HUES48 (cell line): Measurements from ENCODE around the gene PRKX.

Experiments used
- H3K27ac ChIP-seq: one replicate; pipeline ENCODE4 v1.7.0; 2013; ENCODE audit warnings: low read depth, low read length, inconsistent platforms
- H3K27me3 ChIP-seq: 2 replicates; pipeline ENCODE4 v1.6.1; 2013; ENCODE audit warnings: mild to moderate bottlenecking, low read length; ENCODE audit not compliant: control insufficient read depth, insufficient read depth
- H3K36me3 ChIP-seq: 2 replicates; pipeline ENCODE4 v1.6.1; 2013; ENCODE audit warnings: low read length; ENCODE audit not compliant: control insufficient read depth, insufficient read depth
- H3K4me1 ChIP-seq: 2 replicates; pipeline ENCODE4 v1.6.1; 2013; ENCODE audit warnings: mild to moderate bottlenecking, low read length; ENCODE audit not compliant: control insufficient read depth, insufficient read depth
- H3K4me3 ChIP-seq: 2 replicates; pipeline ENCODE4 v1.5.1; 2013; ENCODE audit warnings: mild to moderate bottlenecking, low read depth, low read length
- H3K9ac ChIP-seq: 2 replicates; pipeline ENCODE4 v1.6.1; 2013; ENCODE audit warnings: mild to moderate bottlenecking, low read depth, low read length, moderate library complexity
- H3K9me3 ChIP-seq: 2 replicates; pipeline ENCODE4 v1.6.1; 2013; ENCODE audit warnings: low read length; ENCODE audit not compliant: control insufficient read depth, insufficient read depth

The PRKX gene

DNA sequence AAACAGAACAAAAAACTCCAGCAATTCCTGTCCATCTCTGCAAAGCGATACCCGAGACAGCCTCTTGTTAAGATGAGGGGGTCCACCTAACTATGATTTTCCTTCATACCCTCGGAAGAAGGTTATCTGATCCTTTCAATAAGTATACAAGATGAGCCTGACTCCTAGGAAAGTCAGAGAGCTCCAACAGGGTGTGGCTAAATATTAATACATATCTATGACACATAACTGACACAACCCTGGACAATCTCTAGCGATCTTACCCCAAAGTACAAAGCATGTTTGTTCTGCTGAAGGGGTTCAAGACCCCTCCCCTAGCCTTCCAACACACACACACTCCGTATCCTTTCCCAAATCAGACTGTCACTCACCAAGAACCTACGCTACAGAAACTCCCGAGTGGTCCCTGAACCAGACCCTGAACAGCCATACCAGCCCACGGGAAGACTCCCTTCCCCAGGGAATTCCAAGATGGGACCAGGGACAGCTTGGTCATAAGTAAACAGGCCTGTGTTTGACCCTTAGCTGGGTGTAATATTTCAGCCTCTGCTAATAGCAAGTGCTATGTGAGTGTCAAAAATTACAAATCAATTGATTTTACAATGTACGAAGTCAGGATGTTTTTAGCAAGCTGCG lies 110.3 kb downstream of the PRKX start:
- Histone ChIP-seq H3K4me3 (no peak overlapping the region), H3K9me3 (no peaks in the 10 kb centered on the region), H3K27ac (no peak overlapping the region), H3K9ac (no peak overlapping the region), H3K27me3 (no peaks in the 10 kb centered on the region), H3K4me1 (no peaks in the 10 kb centered on the region), H3K36me3 (peaks cover 18% of the 10 kb centered on the region)

DNA sequence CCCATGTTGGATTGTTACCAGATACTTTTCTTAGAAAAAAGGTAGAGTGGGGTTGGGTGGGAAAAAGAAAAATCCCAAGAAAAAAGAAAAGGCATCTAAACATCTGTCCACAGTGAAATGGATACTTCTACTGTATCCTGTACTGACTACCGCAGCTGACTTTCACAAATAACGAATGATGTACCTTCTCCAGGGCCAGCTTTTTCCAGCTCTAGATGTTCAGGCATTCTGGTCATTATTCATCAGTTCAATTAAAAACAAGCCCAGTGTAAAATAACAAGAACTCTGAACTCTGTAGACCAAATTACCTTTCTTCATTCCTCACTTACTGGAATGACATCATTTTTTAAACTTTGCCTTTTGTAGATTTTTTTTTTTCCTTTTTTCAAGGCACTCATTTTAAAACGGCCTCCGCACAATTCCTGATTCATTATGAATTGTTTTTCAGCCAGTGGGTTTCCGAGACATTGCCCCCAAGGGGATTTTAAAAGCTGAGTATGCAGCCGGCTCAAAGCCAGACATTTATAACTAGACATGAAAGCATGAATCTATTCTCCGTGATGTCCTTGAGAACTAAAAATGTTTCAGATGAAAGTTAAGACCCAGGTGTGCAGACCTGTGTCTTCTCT lies 113.5 kb downstream of the PRKX start:
- no peaks in the 10 kb centered on the region for H3K4me1 ChIP-seq
- no peak overlapping the region for H3K9ac ChIP-seq
- H3K27me3 ChIP-seq, result no peaks in the 10 kb centered on the region
- no peaks in the 10 kb centered on the region for H3K9me3 ChIP-seq
- no peak overlapping the region for H3K27ac ChIP-seq
- H3K36me3 ChIP-seq, result peaks cover 3% of the 10 kb centered on the region; the same call in 1 of the 2 replicates
- no peak overlapping the region for H3K4me3 ChIP-seq

DNA sequence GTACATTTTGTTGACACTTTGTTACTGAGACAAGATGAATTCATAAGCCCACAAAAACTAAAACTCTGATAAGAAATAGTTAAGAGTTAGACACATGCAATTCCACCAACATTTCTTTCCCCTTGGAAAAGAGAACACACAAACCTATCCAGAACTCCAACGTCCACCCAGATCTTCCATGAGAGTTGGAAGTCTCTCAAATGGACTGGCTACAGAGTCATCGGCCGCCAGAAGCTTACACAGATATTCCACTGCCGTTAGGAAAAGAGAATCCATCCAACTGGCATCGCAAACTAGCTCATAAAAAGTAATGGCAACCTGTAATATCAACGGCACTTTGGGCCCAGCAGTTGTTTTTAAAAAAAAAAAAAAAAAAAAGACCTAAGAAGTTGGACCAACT lies 114.7 kb downstream of the PRKX start:
- Histone ChIP-seq H3K36me3 (peaks cover 3% of the 10 kb centered on the region; the same call in 1 of the 2 replicates), H3K27me3 (no peaks in the 10 kb centered on the region), H3K27ac (no peak overlapping the region), H3K4me3 (no peak overlapping the region), H3K9me3 (no peaks in the 10 kb centered on the region), H3K4me1 (no peaks in the 10 kb centered on the region), H3K9ac (no peak overlapping the region)

DNA sequence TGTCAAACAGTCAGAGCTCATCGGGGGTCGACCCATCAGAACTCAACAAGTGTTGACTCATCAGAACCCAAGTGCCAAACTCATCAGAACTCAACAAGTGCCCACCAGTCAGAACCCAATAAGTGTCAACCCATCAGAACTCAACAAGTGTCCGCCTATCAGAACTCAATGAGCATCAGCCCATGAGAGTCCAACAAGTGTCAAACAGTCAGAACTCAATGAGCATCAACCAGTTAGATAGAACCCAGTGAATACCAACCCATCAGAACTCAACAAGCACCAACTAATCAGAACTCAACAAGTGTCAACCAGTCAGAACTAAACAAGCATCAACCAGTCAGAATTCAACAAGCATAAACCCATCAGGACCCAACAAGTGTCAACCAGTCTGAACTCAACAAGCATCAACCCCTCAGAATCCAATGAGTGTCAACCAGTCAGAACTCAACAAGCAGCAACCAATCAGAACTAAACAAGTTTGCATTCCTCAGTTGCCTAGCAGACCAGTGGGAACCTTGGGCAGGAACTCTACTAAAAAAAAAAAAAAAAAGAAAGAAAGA lies 115.3 kb downstream of the PRKX start:
- H3K4me1 ChIP-seq, result no peaks in the 10 kb centered on the region
- H3K36me3 ChIP-seq, result peaks cover 3% of the 10 kb centered on the region; the same call in 1 of the 2 replicates
- H3K9me3 ChIP-seq, result no peaks in the 10 kb centered on the region
- no peaks in the 10 kb centered on the region for H3K27me3 ChIP-seq
- no peak overlapping the region for H3K9ac ChIP-seq
- H3K4me3 ChIP-seq, result no peak overlapping the region
- no peak overlapping the region for H3K27ac ChIP-seq

DNA sequence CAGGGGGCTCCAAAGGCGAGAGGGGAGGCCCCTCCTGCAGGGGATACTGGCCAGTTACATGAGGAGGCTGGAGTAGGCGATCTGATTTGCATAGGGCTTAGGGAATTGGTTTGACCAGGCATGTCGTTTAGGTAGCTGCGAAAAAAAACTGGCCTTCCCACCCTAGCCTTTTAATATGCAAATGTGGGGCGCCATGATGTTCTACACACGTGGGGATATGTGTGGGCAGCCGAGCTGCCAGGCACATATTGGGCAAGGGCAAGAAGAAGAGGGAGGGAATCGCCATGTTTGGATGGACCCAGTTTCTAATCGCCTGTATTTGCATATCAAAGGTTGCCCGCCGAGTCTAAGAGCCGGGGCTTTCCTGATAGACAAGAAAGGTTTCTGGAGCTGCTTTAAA lies 121.3 kb downstream of the PRKX start:
- peak overlapping the region; percentile 75 for H3K27ac ChIP-seq
- H3K36me3 ChIP-seq, result no peaks in the 10 kb centered on the region
- H3K4me3 ChIP-seq, result peak overlapping the region; percentile 33; the same call in 1 of the 2 replicates
- H3K4me1 ChIP-seq, result peaks cover 9% of the 10 kb centered on the region; the same call in 1 of the 2 replicates
- H3K9me3 ChIP-seq, result no peaks in the 10 kb centered on the region
- no peaks in the 10 kb centered on the region for H3K27me3 ChIP-seq
- no peak overlapping the region for H3K9ac ChIP-seq

DNA sequence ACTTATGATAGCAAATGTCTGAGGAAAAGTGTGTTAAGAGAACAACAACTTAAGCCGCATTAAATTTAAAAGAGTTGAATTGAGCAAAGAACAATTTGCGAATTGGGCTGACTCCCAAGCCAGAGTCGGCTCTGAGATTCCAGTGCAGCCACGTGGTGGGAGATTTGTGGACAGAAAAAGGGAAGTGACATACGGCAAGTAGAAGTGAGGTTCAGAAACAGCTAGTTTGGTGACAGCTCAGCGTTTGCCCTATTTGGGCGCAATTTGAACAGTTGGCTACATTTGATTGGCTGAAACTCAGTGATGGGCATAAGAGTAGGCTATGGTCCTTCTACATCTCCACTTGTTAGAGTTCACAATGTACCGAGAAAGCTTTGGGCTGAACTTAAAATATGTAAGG lies 124.0 kb downstream of the PRKX start:
- H3K9me3 ChIP-seq, result no peaks in the 10 kb centered on the region
- H3K9ac ChIP-seq, result no peak overlapping the region
- no peak overlapping the region for H3K4me3 ChIP-seq

DNA sequence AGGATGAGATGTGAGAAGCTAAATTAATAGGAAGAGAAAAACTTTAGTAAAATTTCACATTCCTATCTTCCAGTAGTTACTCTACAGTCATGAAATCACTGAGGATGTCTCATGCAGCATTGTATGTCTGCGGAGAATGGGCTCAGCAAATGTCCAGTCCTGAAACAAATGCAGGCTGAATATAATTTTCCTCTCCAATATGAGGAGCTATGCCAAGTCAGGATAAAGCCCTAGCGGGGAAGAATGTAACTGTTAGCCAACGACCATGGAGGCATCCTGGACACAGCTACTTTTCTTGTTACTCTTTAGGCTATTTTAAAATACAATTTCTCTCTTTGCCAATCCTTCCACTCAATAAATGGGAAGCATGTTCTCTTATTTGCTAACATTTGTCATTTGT lies 127.7 kb downstream of the PRKX start:
- Histone ChIP-seq H3K27me3 (peaks cover 4% of the 10 kb centered on the region; the same call in 1 of the 2 replicates), H3K36me3 (no peaks in the 10 kb centered on the region), H3K9ac (no peak overlapping the region), H3K4me1 (no peaks in the 10 kb centered on the region), H3K4me3 (no peak overlapping the region), H3K27ac (no peak overlapping the region), H3K9me3 (no peaks in the 10 kb centered on the region)

More for the DNA sequence above, 124.0 kb downstream of the PRKX start:
- H3K27me3 ChIP-seq, result 0 out of 2 replicates have a peak, but pooled peaks cover 4% of the 10 kb centered on the region
- H3K36me3 ChIP-seq, result no peaks in the 10 kb centered on the region
- H3K4me1 ChIP-seq, result peaks cover 9% of the 10 kb centered on the region; the same call in 1 of the 2 replicates
- H3K27ac ChIP-seq, result no peak overlapping the region

DNA sequence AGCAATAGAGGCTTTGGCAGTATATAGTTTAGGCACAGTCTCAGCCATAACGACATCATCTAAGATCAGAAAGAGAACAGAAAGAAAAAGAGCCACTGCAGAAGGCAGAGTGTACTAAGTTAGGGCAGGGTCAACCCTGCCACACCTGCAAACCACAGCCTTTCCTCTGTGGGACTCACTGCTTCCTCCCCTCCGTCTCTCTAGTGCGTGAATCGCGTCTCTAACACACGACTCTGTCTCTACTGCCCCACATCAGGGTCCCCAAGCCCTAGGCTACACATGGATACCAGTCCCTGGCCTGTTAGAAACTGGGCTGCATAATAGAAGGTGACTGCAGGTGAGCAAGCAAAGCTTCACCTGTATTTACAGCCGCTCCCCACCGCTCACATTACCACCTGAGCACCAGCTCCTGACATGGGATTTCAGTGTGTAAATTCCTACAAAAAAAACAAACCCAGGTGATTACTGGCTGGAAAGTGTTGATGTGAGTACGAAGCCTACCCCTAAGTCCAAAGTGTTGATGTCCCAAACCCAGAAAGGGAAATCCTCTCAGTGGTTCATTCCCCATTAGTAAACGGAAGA lies 128.9 kb downstream of the PRKX start:
- H3K27ac ChIP-seq, result no peak overlapping the region
- H3K27me3 ChIP-seq, result peaks cover 4% of the 10 kb centered on the region; the same call in 1 of the 2 replicates
- H3K36me3 ChIP-seq, result no peaks in the 10 kb centered on the region
- no peaks in the 10 kb centered on the region for H3K9me3 ChIP-seq
- no peak overlapping the region for H3K9ac ChIP-seq
- no peaks in the 10 kb centered on the region for H3K4me1 ChIP-seq
- H3K4me3 ChIP-seq, result no peak overlapping the region

DNA sequence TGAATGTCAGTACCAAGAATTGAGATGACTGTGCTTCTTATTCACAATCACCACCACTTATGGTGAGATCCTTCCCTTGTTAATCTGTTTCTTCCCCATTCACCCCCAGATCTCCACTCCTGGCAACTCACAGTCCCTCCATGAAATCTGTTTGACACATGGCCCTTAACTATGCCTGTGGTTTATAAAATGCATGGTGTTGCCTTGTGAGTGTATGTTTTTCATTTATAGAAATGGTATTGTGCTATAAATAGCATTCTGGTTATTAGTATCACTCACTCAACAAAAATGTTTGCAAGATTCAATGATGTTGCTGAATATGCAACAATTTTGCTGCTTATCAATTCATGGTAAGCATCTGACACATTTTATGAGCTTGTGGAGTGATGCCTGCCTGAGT lies 131.0 kb downstream of the PRKX start:
- Histone ChIP-seq H3K4me1 (no peaks in the 10 kb centered on the region), H3K27ac (no peak overlapping the region), H3K27me3 (peaks cover 4% of the 10 kb centered on the region; the same call in 1 of the 2 replicates), H3K9ac (no peak overlapping the region), H3K9me3 (no peaks in the 10 kb centered on the region), H3K36me3 (no peaks in the 10 kb centered on the region), H3K4me3 (no peak overlapping the region)

DNA sequence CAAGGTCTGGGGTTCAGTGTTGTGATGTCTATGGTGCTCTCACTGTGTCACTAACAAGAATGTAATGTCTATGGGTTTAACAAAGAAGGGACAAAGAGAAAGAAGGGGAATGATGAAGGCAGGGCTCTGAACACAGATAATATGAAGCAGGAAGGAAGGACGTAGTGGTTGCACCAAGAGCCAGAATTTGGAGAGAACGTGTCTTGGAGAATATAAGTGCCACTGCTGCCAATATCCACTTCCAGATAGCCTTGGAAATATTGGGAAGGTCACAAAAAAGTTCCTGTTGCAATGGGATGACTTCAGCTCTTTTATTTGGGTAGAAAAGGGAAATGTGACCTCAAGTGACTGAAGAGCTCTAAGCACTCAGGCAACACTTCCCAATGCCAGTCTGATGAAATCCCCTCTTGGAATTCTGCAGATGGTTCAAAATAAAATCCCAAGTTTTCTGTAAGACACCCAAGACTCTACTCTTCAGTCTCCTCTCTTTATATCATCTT lies 131.8 kb downstream of the PRKX start:
- no peaks in the 10 kb centered on the region for H3K36me3 ChIP-seq
- no peaks in the 10 kb centered on the region for H3K9me3 ChIP-seq
- no peak overlapping the region for H3K27ac ChIP-seq
- no peak overlapping the region for H3K9ac ChIP-seq
- no peaks in the 10 kb centered on the region for H3K4me1 ChIP-seq
- H3K27me3 ChIP-seq, result peaks cover 4% of the 10 kb centered on the region; the same call in 1 of the 2 replicates
- no peak overlapping the region for H3K4me3 ChIP-seq

DNA sequence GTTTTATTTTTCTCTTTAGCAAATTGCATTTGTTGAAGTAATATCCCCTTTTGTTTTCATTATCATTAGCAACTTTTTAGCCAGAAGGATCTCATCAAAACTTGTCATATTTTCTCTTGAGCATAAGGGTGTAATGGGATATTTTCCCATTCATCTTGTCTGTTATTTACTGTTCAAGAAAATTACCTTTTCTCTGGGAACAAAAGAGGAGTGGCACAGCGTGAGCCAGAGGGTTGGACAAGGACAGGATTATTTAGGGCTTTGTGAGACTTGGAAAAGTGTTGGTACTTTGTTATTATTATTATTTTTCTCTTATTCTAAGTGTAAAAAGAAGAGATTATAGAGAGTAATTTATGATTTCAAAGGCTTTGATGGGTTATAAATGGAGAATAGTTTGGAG lies 135.9 kb downstream of the PRKX start:
- H3K36me3 ChIP-seq, result no peaks in the 10 kb centered on the region
- no peaks in the 10 kb centered on the region; the same call in 1 of the 2 replicates for H3K27me3 ChIP-seq
- H3K4me3 ChIP-seq, result no peak overlapping the region
- no peak overlapping the region for H3K9ac ChIP-seq
- H3K4me1 ChIP-seq, result no peaks in the 10 kb centered on the region
- H3K9me3 ChIP-seq, result no peaks in the 10 kb centered on the region
- no peak overlapping the region for H3K27ac ChIP-seq
